ENCODE data around the gene ZNHIT1. TPM values are rescaled to one million over a fixed set of nuclear protein-coding genes. Genes with fewer than 3 reads are reported as not detected.

The ZNHIT1 gene
- total RNA-seq, 4 donors from 2014 or later = 54.0 to 115 (median 92.2) TPM

DNA sequence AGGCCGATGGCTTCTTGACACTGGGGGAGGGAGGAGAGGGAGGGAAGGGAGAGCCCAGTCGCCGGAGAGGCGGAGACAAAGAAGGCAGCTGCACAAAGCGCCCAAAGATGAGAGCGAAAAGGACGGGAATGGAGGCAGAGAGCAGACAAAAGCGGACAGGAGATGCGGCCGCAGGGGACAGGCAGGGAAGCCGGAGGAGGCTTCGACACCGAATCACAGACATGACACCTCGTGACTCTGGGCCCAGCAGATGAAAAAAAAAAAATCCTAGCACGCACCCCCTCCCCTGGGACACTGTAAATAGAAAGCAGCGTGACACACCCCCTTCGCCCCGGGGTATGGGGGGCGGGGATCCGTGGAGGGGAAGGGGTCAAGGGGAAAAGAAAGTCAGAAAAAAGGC is 38.8 kb upstream of the ZNHIT1 start:
- TF ChIP-seq, protein P1, sequence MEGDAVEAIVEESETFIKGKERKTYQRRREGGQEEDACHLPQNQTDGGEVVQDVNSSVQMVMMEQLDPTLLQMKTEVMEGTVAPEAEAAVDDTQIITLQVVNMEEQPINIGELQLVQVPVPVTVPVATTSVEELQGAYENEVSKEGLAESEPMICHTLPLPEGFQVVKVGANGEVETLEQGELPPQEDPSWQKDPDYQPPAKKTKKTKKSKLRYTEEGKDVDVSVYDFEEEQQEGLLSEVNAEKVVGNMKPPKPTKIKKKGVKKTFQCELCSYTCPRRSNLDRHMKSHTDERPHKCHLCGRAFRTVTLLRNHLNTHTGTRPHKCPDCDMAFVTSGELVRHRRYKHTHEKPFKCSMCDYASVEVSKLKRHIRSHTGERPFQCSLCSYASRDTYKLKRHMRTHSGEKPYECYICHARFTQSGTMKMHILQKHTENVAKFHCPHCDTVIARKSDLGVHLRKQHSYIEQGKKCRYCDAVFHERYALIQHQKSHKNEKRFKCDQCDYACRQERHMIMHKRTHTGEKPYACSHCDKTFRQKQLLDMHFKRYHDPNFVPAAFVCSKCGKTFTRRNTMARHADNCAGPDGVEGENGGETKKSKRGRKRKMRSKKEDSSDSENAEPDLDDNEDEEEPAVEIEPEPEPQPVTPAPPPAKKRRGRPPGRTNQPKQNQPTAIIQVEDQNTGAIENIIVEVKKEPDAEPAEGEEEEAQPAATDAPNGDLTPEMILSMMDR (IDR thresholded peaks at IDR 0.05; ENCODE audit: low read depth) = no peak

DNA sequence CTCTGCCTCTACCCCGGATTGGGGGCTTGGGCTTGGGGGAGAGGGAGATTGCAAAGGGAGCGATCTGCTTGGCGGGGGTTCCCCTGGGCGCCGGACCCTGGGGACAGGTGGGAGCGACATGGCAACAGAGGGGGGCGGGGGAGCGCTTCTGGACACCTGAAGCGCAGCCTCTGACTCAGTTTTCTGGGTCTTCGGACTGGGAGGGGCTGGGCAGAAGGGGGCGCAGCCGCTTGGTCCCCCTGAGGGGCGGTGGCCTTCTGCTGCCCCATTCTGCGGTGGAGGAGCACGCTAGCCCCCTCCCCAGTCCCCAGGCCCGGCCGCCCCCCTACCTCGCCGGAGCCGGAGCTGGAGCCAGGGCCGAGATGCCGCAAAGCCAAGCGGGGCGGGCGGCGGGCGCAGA is 38.3 kb upstream of the ZNHIT1 start:
- TF ChIP-seq, protein P1 (IDR thresholded peaks at IDR 0.05; ENCODE audit: low read depth) = no peak

DNA sequence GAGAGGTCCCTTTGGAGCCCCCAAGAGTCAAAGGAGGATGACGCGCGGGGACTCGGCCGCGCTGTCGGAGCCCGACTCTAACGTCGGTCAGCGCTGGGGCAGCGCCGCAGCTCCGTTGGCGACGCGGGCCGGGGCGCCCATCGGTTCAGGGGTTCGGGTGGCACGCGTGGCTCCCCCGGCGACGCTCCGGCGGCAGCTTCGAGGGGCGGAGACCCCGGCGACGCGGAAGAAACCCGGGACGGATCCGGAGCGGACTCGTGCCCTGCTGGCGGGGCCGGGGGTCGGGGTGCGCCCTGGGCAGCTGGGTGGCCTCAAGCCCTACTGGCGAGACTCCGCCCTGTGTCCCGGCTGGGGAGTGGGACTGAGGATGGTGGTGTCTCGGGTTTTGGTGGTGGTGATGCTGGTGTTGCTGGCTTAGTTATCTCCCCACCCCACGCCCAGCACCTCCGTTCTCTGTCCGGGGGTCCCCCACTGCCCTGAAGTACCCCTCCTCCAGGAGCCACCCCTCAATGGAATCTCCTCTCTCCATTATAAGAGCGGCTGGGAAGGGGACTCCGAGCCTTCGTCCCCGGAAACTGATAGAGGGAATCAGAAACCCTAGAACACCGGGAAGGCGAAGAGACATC is 37.7 kb upstream of the ZNHIT1 start, which contains the start of gene NAT16:
TSS of gene NAT16 (minus strand) at position 164 of the 626 bp plus-strand sequence. CDS start 5,486 bp downstream, outside the sequence.
- TF ChIP-seq, protein P1 (IDR thresholded peaks at IDR 0.05; ENCODE audit: low read depth) = no peak

DNA sequence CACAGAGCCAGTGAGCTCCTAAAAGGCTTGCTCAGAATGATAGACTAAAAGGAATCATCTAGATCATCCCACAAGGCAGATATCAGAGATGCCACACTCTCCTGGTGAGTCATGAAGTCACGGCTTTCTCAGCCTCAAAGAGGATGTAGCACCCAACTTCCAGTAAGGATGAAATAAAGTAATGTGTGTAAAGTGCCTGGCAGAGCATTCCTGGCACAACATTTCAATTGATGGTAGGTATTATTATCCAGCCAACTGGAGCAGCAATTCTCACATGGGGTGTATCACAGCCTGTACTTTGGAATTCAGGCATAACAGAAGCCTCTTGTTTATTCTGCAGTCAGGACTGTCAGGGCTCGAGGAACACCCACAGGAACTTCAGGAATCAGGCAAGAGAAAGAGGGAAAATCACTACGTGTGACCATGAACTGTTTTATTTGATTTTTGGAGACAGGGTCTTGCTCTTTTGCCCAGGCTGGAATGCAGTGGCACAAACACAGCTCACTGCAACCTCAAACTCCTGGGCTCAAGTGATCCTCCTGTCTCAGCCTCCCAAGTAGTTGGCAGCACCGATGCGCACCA is 32.6 kb upstream of the ZNHIT1 start:
- TF ChIP-seq, protein P1 (IDR thresholded peaks at IDR 0.05; ENCODE audit: low read depth) = no peak

DNA sequence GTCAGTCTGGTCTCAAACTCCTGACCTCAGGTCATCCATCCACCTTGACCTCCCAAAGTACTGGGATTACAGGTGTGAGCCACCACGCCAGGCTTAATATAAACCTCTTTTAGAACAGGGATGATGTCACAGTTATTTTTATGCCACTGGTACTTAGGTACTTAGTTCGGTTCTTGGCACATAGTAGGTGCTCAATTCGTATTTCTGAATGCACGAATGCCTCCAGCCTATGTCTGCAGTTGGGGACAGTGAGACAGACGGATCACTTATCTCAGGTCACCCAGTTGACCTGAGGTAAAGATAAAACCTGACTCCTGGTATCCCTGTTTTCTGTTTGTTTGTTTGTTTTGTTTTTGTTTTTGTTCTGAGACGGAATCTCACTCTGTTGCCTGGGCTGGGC is 31.8 kb upstream of the ZNHIT1 start:
- TF ChIP-seq, protein P1 (IDR thresholded peaks at IDR 0.05; ENCODE audit: low read depth) = no peak

DNA sequence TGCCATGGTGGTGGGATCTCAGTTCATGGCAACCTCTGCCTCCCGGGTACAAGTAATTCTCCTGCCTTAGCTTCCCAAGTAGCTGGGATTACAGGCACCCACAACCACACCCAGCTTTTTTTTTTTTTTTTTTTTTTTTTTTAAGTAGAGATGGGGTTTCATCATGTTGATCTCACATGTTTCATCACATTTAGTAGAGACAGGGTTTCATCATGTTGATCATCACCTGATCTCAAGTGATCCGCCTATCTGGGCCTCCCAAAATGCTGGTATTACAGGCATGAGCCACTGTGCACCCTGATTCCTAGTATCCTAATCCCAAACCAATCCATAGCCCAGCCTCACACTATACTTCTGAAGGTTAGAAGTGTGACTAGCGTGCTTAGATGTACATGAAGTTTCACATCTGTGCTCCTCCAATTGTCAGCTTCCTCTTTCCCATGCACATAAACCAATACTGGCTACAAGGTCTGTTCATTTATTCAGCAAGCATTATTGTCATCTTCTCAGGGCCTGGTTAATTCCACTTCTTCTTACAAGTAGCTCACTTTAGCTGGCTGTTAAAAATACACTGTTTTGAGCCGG is 31.0 kb upstream of the ZNHIT1 start:
- TF ChIP-seq, protein P1 (IDR thresholded peaks at IDR 0.05; ENCODE audit: low read depth) = no peak

DNA sequence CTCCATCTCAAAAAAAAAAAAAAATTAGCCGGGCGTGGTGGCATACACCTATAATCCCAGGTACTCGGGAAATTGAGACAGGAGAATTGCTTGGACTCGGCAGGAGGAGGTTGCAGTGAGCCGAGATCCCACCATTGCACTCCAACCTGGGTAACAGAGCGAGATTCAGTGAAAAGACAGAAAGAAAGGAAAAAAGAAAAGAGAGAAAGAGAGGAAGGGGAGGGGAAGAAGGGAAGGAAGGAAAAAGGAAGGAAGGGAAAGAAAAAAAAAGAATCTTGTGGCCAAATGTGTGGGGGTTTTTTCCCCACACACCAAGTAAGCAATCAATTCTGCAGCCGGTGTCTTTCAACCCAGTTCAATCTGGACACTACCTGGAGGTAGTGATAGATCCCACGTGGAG is 28.9 kb upstream of the ZNHIT1 start:
- TF ChIP-seq, protein P1 (IDR thresholded peaks at IDR 0.05; ENCODE audit: low read depth) = no peak

Data from subcutaneous adipose tissue (tissue), 4 donors.